Endodermal cell (in vitro differentiated cells): ENCODE measurements around the gene RSAD2. TPM values are rescaled to one million over a fixed set of nuclear protein-coding genes. Genes with fewer than 3 reads are reported as not detected.

Source experiments
- DNase-seq: peaks from one replicate; pipeline ENCODE4 v3.0.0-alpha.2; 2017
- H3K27ac ChIP-seq: 2 replicates; pipeline ENCODE4 v1.5.1; 2013; ENCODE audit warnings: mild to moderate bottlenecking, low read depth, low read length, moderate library complexity
- H3K27me3 ChIP-seq: 2 replicates; pipeline ENCODE4 v1.6.1; 2013; ENCODE audit warnings: mild to moderate bottlenecking, low read length, moderate library complexity; ENCODE audit not compliant: insufficient read depth, control insufficient read depth, poor library complexity, severe bottlenecking
- H3K36me3 ChIP-seq: 2 replicates; pipeline ENCODE4 v1.7.0; 2013; ENCODE audit warnings: mild to moderate bottlenecking, low read length, moderate library complexity; ENCODE audit not compliant: control insufficient read depth, insufficient read depth
- H3K4me1 ChIP-seq: one replicate; pipeline ENCODE4 v1.7.0; 2013; ENCODE audit warnings: low read length; ENCODE audit not compliant: control insufficient read depth, insufficient read depth
- H3K4me3 ChIP-seq: 2 replicates; pipeline ENCODE4 v1.5.1; 2013; ENCODE audit warnings: mild to moderate bottlenecking, low read length, moderate library complexity
- H3K9ac ChIP-seq: 2 replicates; pipeline ENCODE4 v1.6.1; 2013; ENCODE audit warnings: mild to moderate bottlenecking, low read length, moderate library complexity; ENCODE audit not compliant: poor library complexity, severe bottlenecking; ENCODE audit errors: extremely low read depth
- H3K9me3 ChIP-seq: 2 replicates; pipeline ENCODE4 v1.6.1; 2013; ENCODE audit warnings: mild to moderate bottlenecking, low read length, moderate library complexity; ENCODE audit not compliant: control insufficient read depth
- H3K27ac Mint-ChIP-seq: 2 replicates; pipeline ENCODE4 v1.8.0; 2020; ENCODE audit warnings: mixed read lengths
- H3K27me3 Mint-ChIP-seq: 2 replicates; pipeline ENCODE4 v1.8.0; 2021; ENCODE audit warnings: mild to moderate bottlenecking, mixed read lengths; ENCODE audit not compliant: insufficient read depth
- H3K36me3 Mint-ChIP-seq: 2 replicates; pipeline ENCODE4 v1.8.0; 2020; ENCODE audit warnings: low read depth, mixed read lengths
- H3K4me1 Mint-ChIP-seq: 2 replicates; pipeline ENCODE4 v1.8.0; 2020; ENCODE audit warnings: mixed read lengths
- H3K4me3 Mint-ChIP-seq: 2 replicates; pipeline ENCODE4 v1.8.0; 2020; ENCODE audit warnings: mild to moderate bottlenecking, moderate library complexity, mixed read lengths
- H3K9me3 Mint-ChIP-seq: 2 replicates; pipeline ENCODE4 v1.8.0; 2020; ENCODE audit warnings: mild to moderate bottlenecking, mixed read lengths
- WGBS, 2 experiments: methylation state at CpG; one replicate each; pipeline versions ENCODE4 v1.1.5 to v1.1.7; 2013; ENCODE audit warnings: missing lambda C conversion rate in 2 of 2, mixed read lengths in 1 of 2; ENCODE audit not compliant: insufficient coverage in 1 of 2, insufficient read length in 1 of 2; 5-methylcytosine and 5-hydroxymethylcytosine counted together
- total RNA-seq, 2 donors: library from RNA; stranded (reverse); fragmentation: NEBNext Ultra II Directional in 1 of 2; extraction: Animal tissue kit (Norgen Biotek cat#: 25700) in 1 of 2; gene quantifications; 2 replicates in 1 of 2; 3 replicates in 1 of 2; pipeline ENCODE4 v1.2.1, GENCODE V29; 2021
- TF ChIP-seq, protein P1 (sequence below): fragments of 200-600 bp; sonication (generic); conservative IDR thresholded peaks from 2 replicates; pipeline ENCODE4 v1.5.0; 2021; ENCODE audit warnings: antibody characterized with exemption, mild to moderate bottlenecking

Gene RSAD2
- total RNA-seq, 2 donors from 2014 or later, result 0.35 to 0.75 TPM

DNA sequence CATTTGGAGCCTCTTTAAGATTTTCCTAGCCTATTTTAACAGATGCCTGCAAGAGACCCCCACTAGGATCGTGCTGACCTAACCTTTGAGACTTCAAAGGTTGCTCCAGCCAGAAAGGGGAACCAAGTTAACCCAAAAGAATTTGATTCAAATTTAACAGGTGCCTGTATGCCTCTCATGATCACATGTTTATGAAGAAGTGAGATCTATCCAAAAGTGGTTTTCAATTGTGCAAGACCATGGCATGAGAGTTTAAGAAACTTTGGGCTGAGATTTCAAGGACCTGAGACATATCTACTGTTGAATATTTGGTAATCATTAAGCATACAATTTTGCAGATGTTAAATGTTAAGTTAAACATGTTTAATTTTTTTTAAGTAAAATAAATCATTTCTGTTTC lies 1.3 kb upstream of the RSAD2 start:
- no peaks in the 10 kb centered on the region for H3K4me1 Mint-ChIP-seq
- 78 to 100% methylated on average over 1 of the region's 1 CpG for WGBS, 2 experiments
- H3K27me3 Mint-ChIP-seq, result peaks cover 13% of the 10 kb centered on the region
- Histone ChIP-seq H3K36me3 (no peaks in the 10 kb centered on the region), H3K4me3 (no peak overlapping the region), H3K9ac (no peak overlapping the region), H3K27ac (no peak overlapping the region), H3K9me3 (peaks cover 26% of the 10 kb centered on the region), H3K4me1 (no peaks in the 10 kb centered on the region), H3K27me3 (no peaks in the 10 kb centered on the region)
- no peaks in the 10 kb centered on the region for H3K36me3 Mint-ChIP-seq
- no peak overlapping the region for H3K4me3 Mint-ChIP-seq
- TF ChIP-seq, protein P1, sequence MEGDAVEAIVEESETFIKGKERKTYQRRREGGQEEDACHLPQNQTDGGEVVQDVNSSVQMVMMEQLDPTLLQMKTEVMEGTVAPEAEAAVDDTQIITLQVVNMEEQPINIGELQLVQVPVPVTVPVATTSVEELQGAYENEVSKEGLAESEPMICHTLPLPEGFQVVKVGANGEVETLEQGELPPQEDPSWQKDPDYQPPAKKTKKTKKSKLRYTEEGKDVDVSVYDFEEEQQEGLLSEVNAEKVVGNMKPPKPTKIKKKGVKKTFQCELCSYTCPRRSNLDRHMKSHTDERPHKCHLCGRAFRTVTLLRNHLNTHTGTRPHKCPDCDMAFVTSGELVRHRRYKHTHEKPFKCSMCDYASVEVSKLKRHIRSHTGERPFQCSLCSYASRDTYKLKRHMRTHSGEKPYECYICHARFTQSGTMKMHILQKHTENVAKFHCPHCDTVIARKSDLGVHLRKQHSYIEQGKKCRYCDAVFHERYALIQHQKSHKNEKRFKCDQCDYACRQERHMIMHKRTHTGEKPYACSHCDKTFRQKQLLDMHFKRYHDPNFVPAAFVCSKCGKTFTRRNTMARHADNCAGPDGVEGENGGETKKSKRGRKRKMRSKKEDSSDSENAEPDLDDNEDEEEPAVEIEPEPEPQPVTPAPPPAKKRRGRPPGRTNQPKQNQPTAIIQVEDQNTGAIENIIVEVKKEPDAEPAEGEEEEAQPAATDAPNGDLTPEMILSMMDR, result no peak
- H3K27ac Mint-ChIP-seq, result no peak overlapping the region
- no peak for DNase-seq
- peaks cover 26% of the 10 kb centered on the region for H3K9me3 Mint-ChIP-seq

DNA sequence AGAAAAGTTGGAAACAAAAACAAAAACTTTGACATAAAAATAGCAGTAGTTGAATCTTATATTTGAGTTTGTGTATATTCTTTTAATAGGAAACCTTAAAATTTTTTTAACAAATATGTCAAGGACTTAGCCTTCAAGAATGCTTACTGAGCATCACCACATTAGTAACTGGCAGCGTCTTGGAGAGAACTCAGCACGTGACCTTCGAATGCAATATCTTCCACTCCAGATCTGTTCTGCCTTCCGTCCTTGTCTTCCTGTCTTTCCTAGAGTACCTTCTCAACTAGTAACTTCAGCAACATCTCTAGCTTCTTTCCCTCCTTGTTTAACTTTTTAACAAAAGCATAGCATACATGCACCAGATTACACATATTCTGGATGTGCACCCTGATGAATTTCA lies 972 bp downstream of the RSAD2 start:
- 94 to 95% methylated on average over 4 of the region's 4 CpGs for WGBS, 2 experiments
- H3K27me3 Mint-ChIP-seq, result peaks cover 10% of the 10 kb centered on the region
- no peak overlapping the region for H3K4me3 Mint-ChIP-seq
- peaks cover 26% of the 10 kb centered on the region for H3K9me3 Mint-ChIP-seq
- no peaks in the 10 kb centered on the region for H3K27me3 ChIP-seq
- no peaks in the 10 kb centered on the region for H3K4me1 Mint-ChIP-seq
- no peak overlapping the region for H3K27ac ChIP-seq
- TF ChIP-seq, protein P1, result no peak
- H3K36me3 Mint-ChIP-seq, result no peaks in the 10 kb centered on the region
- H3K9ac ChIP-seq, result no peak overlapping the region
- H3K36me3 ChIP-seq, result no peaks in the 10 kb centered on the region
- H3K27ac Mint-ChIP-seq, result no peak overlapping the region
- no peak overlapping the region for H3K4me3 ChIP-seq
- peaks cover 26% of the 10 kb centered on the region for H3K9me3 ChIP-seq
- no peak for DNase-seq
- no peaks in the 10 kb centered on the region for H3K4me1 ChIP-seq

DNA sequence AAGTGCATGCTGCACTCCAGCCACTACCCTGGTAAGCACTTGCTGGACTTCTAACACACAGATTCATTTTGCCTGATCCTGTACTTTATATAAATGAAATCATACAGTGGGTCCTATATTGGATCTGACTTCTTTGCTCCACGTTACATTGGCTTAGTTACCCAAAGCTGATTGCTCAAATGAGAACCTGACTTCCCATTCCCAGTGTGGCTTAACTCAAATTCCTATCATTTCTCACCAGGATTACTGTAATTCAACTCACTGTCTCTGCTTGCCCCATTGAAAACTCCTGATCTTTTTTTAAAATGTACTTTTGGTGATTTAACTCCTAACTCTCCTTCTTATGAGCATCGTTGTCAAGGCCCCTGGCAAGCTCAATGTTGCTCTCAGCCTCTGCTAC lies 1.4 kb downstream of the RSAD2 start:
- TF ChIP-seq, protein P1, result no peak

More for the DNA sequence above, 1.4 kb downstream of the RSAD2 start:
- Histone ChIP-seq H3K27ac (no peak overlapping the region), H3K27me3 (no peaks in the 10 kb centered on the region), H3K9ac (no peak overlapping the region), H3K4me1 (no peaks in the 10 kb centered on the region), H3K9me3 (peaks cover 24% of the 10 kb centered on the region), H3K36me3 (no peaks in the 10 kb centered on the region), H3K4me3 (no peak overlapping the region)
- no peaks in the 10 kb centered on the region for H3K36me3 Mint-ChIP-seq
- H3K27ac Mint-ChIP-seq, result no peak overlapping the region
- peaks cover 10% of the 10 kb centered on the region for H3K27me3 Mint-ChIP-seq
- peaks cover 23% of the 10 kb centered on the region for H3K9me3 Mint-ChIP-seq
- no peak overlapping the region for H3K4me3 Mint-ChIP-seq
- no peak for DNase-seq
- WGBS, 2 experiments, result 82 to 84% methylated on average over 1 to 2 of the region's 2 CpGs
- no peaks in the 10 kb centered on the region for H3K4me1 Mint-ChIP-seq
